Measurements from ENCODE around the gene BANK1.

Gene BANK1

DNA sequence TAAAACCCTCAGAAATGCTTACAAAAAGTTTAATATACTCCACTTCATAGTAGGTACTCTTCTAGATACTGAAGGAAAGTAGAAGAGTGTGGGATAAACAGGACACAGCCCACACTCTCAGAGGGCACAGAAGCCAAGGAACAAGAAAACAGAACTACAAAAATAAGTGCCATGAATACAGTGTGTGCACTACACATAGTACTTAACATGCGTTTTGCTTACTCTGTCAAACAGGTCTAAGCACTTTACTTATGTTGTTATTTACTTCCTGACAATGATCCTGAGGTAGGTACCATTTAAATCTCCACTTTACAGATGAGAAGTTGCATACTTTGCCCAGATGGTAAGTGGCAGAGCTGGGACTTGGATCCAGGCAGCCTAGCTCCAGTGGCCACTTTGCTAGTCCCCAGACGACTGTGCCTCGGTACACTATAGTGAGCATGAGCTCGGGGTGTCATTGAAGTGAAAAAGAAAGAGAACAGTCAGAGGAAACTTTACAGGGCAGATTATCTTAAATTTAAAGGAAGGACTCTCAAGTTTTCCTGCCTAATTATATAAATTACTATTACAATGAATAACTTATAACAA lies 120.3 kb downstream of the BANK1 start:
- no peak for DNase-seq

DNA sequence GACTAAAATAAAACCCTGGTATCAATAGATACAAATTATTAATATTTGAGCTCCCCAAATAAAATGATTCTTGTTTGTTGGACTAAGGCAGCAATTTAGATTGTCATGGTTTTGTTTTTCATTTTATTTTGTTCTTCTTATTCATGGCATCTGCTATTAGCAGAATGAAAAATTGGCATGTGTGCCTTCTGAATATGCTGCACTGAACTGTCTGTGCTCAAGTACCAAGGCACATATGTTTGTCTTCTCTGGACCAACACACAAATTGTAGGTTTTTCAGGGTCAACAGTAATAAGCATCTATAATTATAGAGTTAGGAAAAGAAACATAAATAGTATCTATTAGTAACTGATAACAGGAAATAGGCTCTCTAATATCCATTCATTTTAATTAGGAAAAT lies 121.1 kb downstream of the BANK1 start:
- no peak for DNase-seq

DNA sequence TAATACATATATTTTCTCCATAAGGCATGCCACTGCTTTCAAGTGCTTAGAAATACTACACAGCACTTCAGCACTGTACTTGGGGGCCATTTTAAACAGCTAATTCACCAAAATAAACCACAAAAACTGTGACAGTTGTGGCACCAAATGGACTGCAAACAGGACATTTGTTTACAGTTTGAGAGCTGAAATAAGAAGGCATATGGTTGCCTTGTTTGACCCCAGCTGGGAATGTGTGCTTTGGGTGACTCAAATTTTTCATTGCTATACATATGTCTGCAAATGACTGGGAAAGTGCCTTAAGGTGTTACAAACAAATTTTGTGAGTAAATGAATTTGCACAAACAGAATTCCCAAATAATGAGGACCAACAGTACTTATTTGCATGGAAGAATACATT lies 124.2 kb downstream of the BANK1 start:
- DNase-seq, result no peak

DNA sequence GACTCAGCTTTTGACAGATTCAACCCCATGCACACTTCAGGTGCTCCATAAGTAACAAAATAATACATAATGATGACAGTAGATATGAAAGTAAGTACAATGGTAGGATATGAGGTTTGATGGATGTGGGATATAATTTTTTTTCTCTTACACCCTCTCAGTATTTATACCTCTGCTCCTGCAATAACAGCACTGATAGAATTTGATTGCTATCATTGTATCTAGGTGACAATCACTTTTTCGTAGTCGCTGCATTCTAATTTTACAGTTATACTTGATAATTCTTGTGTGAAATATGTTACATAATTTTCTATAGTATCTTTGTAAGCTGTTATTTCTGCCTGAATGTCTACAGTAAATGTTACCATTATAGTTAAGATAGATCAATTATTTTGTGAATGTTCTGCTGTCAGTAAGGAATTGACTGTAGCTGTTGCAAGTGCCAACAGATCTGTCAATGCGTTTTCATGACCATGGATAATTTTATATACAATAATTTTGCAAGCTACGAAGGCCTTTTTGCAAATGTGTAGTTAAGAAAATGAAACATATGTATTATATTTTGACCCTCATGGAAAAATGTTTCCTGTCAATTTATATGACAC lies 128.9 kb downstream of the BANK1 start:
- no peak for DNase-seq

DNA sequence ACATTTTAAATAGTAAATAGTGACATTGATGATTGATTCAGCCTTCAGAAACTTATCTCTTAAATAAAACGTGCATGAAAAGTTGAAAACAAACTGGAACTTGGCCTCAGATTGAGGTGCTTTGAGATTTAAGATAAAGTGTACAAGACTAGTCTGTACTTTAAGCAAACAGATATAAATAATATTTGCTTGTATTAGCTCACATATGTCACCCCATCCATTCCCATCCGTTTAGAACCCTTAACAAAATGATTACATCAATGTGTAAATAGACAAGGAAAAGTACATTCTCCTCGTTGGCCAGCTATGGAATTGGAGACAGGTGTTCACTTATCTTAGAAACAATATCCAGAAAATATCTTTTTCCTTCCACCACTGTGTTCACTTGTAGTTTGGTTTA lies 130.8 kb downstream of the BANK1 start:
- DNase-seq, result no peak

DNA sequence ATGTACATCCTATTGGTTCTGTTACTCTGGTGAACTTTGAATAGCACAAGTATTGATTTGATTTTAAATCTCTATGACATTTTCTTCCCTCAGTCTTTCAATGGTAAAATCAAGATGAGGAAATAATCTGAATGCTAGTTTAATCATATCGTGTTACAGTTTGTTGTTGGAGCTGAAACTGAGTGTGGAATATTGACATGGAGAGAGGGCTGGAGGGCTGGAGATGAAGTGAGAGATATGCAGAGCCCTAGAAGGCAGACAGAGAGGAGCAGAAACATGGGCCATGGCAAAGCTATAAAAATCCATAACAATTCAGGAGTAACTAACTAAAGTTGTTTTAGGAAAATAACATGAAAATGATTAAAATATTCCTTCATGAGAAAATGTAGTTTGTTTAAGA lies 141.1 kb downstream of the BANK1 start:
- DNase-seq, result no peak

DNA sequence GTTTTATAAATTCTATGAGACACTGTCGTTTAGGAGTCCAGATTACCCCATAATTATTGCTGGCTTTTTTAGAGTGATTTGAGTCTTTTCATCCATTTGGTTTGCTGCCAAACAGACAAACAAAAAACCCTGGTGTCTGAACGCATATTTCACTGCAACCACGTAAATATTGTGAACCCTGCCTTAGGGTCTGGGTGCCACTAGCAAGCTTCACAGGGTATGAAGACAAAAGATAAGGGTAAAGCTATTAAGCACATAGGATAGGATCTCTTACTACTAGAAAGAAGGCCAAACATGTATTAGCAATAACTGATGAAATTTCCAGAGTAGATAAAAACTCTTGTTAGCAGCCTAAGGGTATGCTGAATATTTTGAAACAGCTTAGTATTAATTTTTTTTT lies 143.3 kb downstream of the BANK1 start:
- DNase-seq, result no peak

DNA sequence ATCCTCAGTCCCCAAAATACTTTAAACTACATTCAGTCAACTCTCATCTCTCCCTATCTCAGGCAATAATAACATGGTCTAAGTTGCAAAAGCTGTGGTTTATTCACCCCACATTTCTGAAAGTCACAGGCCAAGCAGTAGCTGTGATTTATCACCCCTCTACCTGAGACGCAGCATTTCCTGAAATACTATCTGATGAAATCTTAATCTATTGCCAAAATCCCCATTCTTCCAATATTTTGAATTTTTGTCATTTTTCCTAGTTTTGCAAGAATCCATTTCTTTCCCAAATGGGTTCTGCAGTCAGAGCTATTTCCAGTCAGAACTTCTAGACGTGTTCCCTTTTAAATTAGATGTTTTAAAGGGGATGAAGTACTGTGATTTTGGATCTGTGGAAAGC lies 148.3 kb downstream of the BANK1 start:
- DNase-seq, result no peak

DNA sequence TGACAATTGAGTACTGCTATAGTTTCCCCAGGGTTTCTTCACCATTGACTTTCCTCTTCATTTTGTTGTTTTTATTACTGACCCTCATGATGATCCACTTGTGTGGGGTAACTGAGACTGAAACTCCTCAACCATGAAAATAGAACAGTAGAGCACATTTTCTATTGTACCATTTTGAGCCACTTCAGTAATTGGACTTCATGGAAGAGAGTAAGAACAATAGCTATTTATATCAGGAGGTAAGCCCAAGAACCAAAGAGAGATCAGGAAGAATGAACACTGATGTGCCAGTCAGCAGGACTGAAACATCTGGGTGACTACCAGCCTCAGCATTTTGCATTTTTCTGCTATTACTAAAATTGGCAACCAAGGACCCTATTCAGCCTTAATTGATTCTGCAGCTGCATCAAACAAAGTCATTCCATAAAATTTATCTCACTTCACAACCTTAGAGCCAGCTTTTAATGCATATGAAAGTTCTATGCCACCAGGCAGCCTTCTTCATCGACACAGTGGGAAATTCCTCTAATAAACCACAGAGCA lies 151.4 kb downstream of the BANK1 start:
- DNase-seq, result peak; percentile 22

DNA sequence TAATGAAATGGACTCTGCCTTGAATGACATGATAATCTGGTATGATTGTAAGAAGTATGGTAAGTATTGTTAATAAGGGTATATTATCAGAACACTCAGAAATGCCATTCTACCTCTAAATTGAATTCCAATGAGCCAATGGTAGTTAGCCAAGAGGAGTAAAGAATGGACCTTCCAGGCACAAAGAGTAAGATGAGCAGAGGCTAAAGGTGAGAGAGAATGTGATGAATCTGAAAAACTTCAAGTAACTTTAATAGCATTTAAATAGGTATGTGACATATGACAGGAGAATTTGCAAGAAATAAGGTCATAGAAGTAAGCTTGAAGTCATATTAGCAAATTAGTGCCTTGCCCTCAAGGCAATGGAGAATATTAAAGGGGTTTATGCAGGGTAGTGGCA lies 152.4 kb downstream of the BANK1 start:
- no peak for DNase-seq

DNA sequence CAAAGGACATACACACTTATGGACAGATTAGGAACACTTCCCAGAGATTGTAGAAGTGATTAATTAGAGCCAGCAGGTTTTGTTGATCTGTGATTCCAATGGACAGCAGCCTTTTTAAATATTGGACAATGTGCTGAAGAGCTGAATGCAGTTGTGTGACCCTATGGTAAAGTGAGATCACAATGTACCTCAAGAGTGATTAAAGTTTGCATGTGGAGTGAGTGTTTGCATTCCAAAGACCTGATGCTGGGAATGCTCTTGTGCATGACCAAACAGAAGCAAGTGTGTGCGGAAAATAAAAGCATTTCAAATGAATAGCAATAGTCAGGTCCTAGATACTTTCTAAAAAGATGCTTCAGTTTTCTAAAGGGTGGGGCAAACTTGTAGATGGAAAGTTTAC lies 154.1 kb downstream of the BANK1 start:
- DNase-seq, result peak; percentile 57

DNA sequence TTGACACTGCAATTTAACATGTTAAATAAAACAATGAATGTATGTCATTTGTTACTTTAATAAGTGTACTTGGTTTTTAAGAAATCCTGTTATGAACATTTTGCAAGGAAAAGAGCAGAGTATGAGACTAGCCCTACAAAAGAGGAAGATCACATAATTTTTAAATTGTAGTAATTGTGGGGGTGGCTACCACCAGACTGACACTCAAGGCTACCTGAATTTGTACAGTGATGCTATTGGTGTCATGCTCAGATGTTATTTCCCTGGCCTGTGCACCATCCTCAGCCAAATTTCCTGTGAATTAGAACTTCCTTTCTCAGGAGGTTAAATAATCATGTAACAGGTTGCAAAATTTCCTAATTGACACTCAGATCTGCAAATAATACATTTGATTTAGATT lies 157.5 kb downstream of the BANK1 start:
- no peak for DNase-seq

DNA sequence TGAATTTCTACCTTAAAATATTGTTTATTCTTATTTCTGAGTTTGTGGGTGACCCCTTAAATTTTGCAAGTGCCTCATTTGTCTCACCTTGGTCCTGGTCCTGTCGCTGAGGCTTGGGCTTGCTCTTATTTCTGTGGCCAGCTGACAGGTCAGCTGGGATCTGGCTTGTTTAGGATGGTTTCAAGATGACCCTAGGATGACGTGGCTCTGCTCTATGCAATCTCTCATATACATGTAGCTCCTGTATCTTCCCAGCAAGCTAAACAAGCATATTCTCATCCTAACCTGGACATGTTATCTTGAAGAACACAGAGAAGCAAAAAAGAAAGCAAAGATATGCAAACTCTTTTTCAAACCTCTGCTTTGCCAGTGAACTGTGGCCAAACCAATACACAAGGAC lies 158.4 kb downstream of the BANK1 start:
- no peak for DNase-seq

DNA sequence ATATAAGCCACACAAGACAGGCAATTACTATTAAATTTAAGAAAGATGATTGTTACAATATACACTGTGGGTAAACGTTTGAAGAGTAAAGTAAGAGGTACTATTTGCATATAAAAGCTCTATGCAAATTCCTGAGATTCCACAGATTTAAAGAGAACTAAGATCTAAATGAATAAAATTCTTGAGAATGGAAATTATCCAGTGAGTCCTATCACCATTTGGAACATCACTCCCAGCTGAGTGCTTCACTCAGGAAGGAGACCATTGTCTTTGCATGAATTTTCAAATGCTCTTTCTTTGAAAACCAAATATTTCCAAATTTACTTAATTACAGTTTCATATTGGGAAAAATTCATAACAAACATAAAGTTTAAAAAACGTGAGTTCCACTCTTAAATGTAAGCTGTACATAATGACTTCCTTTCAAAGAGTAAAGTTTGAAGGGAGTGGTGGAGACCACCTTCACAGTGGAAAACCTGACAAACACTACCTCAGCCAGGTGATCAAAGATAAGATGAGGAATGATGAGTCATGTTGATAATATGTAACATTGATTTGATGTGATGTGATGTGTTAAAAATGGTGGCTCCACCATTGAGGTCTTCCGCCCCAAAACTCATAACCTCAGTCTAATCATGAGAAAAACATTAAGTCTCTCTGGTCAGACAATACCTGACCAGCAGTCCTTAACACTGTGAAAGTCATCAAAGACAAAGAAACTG lies 159.9 kb downstream of the BANK1 start:
- DNase-seq, result no peak

DNA sequence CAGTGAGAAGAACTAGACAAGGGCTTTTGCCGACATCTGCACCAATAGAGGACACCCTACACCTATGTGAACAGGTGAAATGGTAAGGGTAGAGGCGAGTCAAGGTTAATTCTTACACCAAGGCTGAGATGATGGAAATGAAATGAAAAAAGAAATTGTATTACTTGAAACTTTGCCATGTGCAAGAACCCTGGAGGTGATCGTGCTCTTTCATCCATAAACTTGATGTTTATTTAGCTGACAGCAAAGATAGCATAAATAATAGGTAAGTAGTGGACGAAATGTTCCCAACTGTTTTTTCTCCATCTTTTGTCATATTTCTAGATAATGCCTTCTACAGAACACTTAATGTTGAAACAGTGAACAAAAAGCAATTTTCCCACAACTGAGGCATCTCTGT lies 162.5 kb downstream of the BANK1 start:
- no peak for DNase-seq

DNA sequence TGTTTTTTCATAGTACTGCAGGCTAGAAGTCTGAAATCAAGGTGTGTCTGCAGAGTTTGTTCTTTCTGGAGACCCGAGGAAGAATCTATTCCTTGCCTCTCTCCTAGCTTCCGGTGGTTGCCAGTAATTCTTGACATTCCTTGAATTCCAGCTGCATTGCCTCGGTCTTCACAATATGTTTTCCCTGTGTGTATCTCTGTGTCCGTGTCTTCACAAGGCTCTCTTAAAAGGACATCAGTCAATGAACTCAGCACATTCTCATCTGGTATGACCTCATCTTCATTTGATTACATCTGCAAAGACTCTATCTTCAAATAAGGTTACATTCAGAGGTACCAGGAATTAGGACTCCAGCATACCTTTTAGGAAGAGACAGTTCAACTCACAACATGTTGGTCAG lies 163.4 kb downstream of the BANK1 start:
- DNase-seq, result peak; percentile 84

DNA sequence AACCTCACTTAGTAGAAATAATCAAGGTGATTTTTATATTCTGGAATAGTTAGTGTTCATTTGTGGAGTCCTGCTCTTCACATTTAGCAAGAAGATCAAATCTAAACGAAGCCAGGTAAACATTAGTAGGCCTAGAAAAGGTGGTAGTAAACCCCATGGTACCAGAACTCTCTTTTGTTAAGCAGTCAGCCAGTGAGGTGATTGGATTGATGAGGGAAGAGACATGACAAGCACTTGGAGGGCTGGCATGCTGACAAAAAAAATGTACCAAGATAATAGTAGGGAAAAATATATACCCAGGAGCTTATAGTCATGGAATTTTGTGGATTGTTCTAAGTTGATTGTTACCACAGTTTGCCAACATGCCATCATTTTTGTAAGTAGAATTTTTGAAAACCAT lies 163.8 kb downstream of the BANK1 start:
- peak; percentile 26 for DNase-seq

DNA sequence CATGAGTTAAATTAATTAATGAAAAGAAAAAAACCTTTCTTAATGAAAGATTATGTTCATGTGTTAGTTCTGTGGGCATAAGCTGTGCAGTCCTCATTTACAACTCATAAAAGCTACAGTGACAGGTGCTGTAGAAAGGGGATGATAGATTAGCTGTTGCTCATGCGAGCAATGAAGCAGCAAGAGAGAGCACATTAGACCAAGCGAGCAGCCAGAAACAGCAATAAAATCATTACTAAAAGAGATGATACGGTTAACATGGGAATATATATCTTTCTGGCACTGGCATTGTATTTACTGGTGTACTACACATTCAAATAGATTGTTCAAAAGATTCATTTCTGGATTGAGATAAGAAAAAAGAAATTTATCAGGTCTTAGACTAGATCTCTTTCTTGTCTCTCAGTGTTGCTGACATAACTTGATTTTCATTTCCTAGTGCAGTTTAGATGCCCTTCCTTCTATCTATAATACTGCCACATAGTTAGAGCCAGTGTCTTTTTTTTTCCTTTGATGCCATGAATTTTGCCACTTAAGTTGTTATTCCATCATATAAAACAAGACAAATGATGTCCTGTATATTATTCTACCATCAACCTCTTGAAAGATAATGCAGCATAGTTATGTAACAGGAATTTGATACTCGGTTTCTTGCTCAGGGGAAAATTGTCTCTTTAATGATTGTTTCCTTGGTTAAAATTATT lies 164.6 kb downstream of the BANK1 start:
- DNase-seq, result peak; percentile 81

DNA sequence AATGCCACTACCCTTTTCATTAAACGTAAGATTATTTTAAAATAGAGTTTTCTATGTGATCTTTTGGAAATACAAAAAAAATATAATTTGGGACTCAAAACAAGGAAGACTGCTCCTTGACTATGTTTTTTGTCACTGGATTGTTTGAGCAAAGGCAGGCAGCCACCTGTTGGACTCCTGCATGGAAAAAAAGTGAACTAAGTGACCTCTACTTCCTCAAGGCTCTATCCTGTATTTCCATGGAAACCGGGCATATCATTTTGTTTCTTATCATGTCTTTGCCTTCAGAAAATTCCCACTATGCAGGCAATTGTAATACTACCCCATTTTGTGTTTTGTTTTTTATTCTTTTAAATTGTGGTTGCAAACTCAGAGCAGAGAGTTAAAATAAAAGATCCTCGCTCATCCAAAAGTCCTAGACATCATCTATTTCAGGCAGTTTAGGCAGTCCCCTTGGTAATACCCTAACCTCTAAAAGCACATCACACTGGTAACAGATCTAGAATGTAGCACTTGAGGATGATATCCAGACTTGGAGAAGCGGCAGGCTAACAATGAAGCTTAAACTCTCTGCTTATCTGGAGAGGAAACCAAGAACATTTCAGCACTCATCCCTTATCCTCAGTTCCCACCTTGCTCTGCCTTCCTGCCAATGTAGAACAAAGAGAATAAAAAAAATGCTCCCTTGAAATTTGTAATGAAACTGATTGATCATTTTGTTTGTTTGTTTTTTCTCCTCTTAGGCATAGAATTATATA lies 165.7 kb downstream of the BANK1 start:
- no peak for DNase-seq

DNA sequence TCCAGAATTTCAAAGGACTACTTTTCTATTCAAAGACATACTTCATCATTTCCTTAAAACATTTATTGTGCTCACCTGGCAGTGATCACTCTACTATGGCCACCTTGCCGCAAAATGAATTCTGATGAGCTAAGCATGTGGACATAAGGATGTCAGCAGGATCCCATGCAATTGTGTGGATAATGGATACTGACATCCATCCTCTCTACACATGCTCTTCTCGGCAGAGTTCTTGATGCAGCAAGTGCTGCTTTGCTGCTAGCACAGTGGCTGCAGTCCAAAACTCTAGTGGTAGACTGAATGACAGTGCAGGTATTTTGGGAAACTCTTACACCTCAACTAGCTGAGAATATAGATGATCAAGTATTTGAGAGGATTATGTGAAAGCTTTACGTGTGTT lies 168.0 kb downstream of the BANK1 start:
- DNase-seq, result no peak

DNA sequence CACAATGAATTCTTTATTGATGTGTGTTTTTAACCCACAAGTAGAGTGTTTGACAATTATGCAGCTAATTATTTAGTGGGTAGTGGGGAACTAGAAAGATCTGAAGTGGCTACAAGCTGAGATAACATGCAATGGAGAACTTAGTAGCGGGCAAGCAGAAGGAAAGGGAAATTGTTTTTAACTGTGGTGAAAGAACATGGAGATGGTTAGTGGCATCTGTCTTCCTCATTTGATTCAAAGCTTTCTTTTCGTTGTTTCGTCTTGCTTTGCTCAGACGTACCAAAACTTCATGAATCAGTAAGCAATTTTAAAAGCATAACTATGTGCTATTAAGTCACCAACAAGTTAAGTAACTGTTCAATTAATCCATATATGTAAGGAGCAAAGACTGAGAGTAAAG lies 169.9 kb downstream of the BANK1 start:
- no peak for DNase-seq

DNA sequence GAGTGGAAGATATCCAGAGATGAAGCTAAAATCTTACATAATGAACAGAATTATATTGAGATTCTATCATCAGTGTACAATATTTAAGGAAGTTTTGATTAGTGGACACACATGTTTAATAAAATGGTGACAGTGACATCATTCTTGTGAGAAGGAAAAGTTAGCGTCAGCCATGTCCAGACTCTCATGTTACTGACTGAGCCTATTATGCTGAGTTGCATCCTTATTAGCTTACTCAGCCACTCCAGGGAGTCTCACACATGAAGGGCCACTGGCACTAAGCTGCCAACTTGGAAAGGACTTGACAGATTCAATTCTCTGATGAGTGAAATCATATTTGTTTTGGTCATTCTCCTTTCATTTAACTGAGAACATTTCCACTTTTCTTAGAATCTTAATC lies 170.6 kb downstream of the BANK1 start:
- peak; percentile 25 for DNase-seq

Data from kidney glomerular epithelial cell (primary cell).